Neutrophil (primary cell): ENCODE results near the gene C6orf141.
"Not testable (repeated sequence)": the region's sequence is repeated elsewhere in the genome, so short reads cannot be mapped to it uniquely, and the experiment has no call there.

Experiments
- H3K27ac ChIP-seq: fragments of 200-600 bp; sonication (generic); 2 replicates; pipeline ENCODE4 v1.5.1; 2016; ENCODE audit warnings: mild to moderate bottlenecking, moderate library complexity
- H3K27me3 ChIP-seq: fragments of 200-600 bp; sonication (generic); 2 replicates; pipeline ENCODE4 v1.6.0; 2016; ENCODE audit warnings: mild to moderate bottlenecking
- H3K36me3 ChIP-seq: fragments of 200-600 bp; sonication (generic); 2 replicates; pipeline ENCODE4 v1.5.1; 2017
- H3K4me1 ChIP-seq, 2 experiments: fragments of 200-600 bp in 1 of 2; sonication (generic) in 1 of 2; 1 replicate in 1 of 2; 2 replicates in 1 of 2; pipeline versions ENCODE4 v1.5.1 to v1.6.1; 2013 to 2016; ENCODE audit warnings: low read depth in 1 of 2, low read length in 1 of 2, mild to moderate bottlenecking in 1 of 2, moderate library complexity in 1 of 2; ENCODE audit not compliant: control insufficient read depth in 1 of 2, insufficient read depth in 1 of 2
- H3K4me3 ChIP-seq, 2 experiments: fragments of 200-600 bp in 1 of 2; sonication (generic) in 1 of 2; 1 replicate in 1 of 2; 2 replicates in 1 of 2; pipeline ENCODE4 v1.5.1; 2013 to 2016; ENCODE audit warnings: low read depth in 1 of 2, low read length in 1 of 2, mild to moderate bottlenecking in 1 of 2, moderate library complexity in 1 of 2
- H3K9me3 ChIP-seq: fragments of 200-600 bp; sonication (generic); 2 replicates; pipeline ENCODE4 v1.5.1; 2016
- TF ChIP-seq, protein P1 (sequence below): fragments of 200-600 bp; sonication (generic); IDR thresholded peaks from 2 replicates; pipeline ENCODE4 v1.5.1; 2016; ENCODE audit warnings: antibody characterized with exemption

The C6orf141 gene

DNA sequence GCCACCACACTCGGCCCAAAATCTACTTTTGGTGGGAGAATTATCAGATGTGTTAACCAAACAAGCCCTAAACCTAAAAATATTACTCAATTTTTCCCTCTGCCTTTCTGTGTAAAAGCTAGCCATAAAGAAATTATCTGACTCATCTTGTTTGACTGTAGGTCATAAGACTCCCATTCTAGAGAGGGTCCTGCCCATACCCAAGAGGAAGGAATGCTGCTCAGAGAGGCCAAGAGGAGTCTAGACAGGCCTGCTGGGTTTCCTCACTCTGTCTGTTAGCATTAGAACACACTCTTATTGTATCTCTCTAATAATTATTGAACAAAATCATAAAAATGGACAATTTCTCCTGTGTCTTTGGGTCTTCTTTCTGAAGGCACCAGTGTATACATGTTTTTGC lies 26.1 kb downstream of the C6orf141 start:
- Histone ChIP-seq H3K4me3 (no peak overlapping the region), H3K9me3 (no peaks in the 10 kb centered on the region), H3K4me1 (no peaks in the 10 kb centered on the region)

DNA sequence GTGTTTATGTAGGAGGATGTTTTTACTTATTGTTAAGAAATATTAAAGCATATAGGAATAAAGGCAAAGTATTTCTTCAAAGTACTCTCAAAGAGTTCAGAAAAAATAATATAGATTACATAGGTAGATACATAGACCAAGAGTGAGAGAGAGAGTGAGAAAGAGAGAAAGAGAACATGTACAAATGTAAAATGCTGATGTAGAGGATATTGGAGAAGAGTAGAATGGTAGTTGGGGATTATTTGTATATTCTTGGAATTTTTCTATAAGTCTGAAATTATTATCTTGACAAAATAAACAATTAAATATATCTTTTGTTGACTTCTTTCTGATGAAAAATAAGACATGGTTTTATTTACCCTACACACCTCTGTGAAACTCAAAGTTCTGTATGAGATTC lies 29.2 kb downstream of the C6orf141 start:
- no peaks in the 10 kb centered on the region for H3K9me3 ChIP-seq
- no peaks in the 10 kb centered on the region for H3K36me3 ChIP-seq
- no peak overlapping the region for H3K27ac ChIP-seq
- no peaks in the 10 kb centered on the region for H3K27me3 ChIP-seq
- H3K4me3 ChIP-seq = no peak overlapping the region
- no peaks in the 10 kb centered on the region for H3K4me1 ChIP-seq
- TF ChIP-seq, protein P1, sequence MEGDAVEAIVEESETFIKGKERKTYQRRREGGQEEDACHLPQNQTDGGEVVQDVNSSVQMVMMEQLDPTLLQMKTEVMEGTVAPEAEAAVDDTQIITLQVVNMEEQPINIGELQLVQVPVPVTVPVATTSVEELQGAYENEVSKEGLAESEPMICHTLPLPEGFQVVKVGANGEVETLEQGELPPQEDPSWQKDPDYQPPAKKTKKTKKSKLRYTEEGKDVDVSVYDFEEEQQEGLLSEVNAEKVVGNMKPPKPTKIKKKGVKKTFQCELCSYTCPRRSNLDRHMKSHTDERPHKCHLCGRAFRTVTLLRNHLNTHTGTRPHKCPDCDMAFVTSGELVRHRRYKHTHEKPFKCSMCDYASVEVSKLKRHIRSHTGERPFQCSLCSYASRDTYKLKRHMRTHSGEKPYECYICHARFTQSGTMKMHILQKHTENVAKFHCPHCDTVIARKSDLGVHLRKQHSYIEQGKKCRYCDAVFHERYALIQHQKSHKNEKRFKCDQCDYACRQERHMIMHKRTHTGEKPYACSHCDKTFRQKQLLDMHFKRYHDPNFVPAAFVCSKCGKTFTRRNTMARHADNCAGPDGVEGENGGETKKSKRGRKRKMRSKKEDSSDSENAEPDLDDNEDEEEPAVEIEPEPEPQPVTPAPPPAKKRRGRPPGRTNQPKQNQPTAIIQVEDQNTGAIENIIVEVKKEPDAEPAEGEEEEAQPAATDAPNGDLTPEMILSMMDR = no peak

More for the DNA sequence above, 26.1 kb downstream of the C6orf141 start:
- Histone ChIP-seq H3K27ac (no peak overlapping the region), H3K27me3 (no peaks in the 10 kb centered on the region), H3K36me3 (no peaks in the 10 kb centered on the region)
- TF ChIP-seq, protein P1 = no peak

DNA sequence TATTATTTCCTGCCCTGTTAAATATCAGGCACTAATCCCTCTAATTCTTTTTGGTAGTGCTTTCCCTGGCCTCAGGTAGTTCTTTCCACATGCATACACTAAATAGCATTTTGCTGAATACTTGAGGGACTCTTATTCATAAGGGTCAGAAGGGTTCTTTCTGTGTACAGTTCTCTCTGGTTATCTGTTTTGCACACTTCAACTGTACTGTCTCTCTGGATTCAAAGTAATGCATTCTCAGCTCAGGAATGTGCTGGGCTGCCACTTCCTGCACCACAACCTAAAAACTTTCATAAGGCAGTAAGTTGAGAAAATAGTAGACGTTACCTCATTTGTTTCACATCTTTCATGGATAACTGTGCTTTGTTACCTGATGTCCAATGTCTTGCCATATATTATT lies 32.1 kb downstream of the C6orf141 start:
- no peaks in the 10 kb centered on the region for H3K27me3 ChIP-seq

DNA sequence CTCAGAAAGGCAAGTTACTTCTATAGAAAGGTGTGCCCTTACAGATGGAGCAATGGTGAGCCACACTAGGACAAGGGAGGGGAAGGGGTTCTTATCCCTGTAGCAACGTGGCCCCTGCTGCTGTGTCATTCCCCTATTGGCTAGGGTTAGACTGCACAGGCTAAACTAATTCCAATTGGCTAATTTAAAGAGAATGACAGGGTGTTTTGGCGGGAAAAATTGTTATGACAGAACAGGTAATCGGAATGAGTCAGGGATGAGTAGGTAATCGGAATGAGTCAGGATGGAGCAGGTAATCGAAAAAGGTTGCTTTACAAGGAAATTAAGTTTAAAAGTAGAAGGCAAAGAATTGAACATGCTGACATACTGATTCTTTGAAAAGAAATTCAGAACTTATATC lies 36.8 kb downstream of the C6orf141 start:
- not testable (repeated sequence) for H3K9me3 ChIP-seq, H3K4me3 ChIP-seq, H3K27me3 ChIP-seq, H3K4me1 ChIP-seq, H3K36me3 ChIP-seq, H3K27ac ChIP-seq

More for the DNA sequence above, 32.1 kb downstream of the C6orf141 start:
- no peaks in the 10 kb centered on the region for H3K36me3 ChIP-seq
- H3K4me3 ChIP-seq = no peak overlapping the region
- TF ChIP-seq, protein P1 = no peak
- H3K4me1 ChIP-seq = no peaks in the 10 kb centered on the region
- no peak overlapping the region for H3K27ac ChIP-seq
- no peaks in the 10 kb centered on the region for H3K9me3 ChIP-seq
